Naive thymus-derived CD8-positive, alpha-beta T cell (primary cell): ENCODE results near the gene FOXK1. TPM values are rescaled to one million over a fixed set of nuclear protein-coding genes. Genes with fewer than 3 reads are reported as not detected.
A peak's percentile ranks its signal among the peaks of the same experiment; 100 is the strongest.

Source experiments
- ATAC-seq, 2 donors: fragments of 150-1000 bp; cut with Tn5 transposase in 1 of 2; sonication (Bioruptor Pico), chemical (Tn5 transposase) in 1 of 2; 1 replicate in 1 of 2; 2 replicates in 1 of 2; pipeline ENCODE4 v1.10.0; 2021; ENCODE audit warnings: mild to moderate bottlenecking in 2 of 2, moderate library complexity in 2 of 2
- POLR2A ChIA-PET: fragments of 350-600 bp; sonication (Branson Sonifier 250); formaldehyde crosslinking; loops from one replicate; lab custom pipeline; 2021; ENCODE audit warnings: antibody characterized with exemption; lab: Charles Lee
- DNase-seq, 10 donors: peaks; one replicate each; pipeline versions ENCODE4 v3.0.0 to v3.0.0-alpha.2; 2020 to 2022
- H3K27ac Mint-ChIP-seq, 10 donors: one replicate each; pipeline ENCODE4 v1.8.0; 2020 to 2022; ENCODE audit warnings: mild to moderate bottlenecking in 10 of 10, mixed read lengths in 10 of 10, moderate library complexity in 4 of 10, inconsistent platforms in 1 of 10
- H3K27me3 Mint-ChIP-seq, 5 donors: one replicate each; pipeline ENCODE4 v1.8.0; 2021 to 2022; ENCODE audit warnings: mixed read lengths in 5 of 5
- H3K36me3 Mint-ChIP-seq, 3 donors: one replicate each; pipeline ENCODE4 v1.8.0; 2020 to 2022; ENCODE audit warnings: mixed read lengths in 3 of 3, mild to moderate bottlenecking in 2 of 3, inconsistent platforms in 1 of 3
- H3K4me1 Mint-ChIP-seq, 4 donors: one replicate each; pipeline ENCODE4 v1.8.0; 2021 to 2022; ENCODE audit warnings: mixed read lengths in 4 of 4
- H3K4me3 Mint-ChIP-seq, 10 donors: one replicate each; pipeline ENCODE4 v1.8.0; 2020 to 2022; ENCODE audit warnings: mild to moderate bottlenecking in 10 of 10, mixed read lengths in 10 of 10, moderate library complexity in 6 of 10, inconsistent platforms in 1 of 10
- H3K9me3 Mint-ChIP-seq, 9 donors: one replicate each; pipeline ENCODE4 v1.8.0; 2020 to 2022; ENCODE audit warnings: mixed read lengths in 9 of 9, mild to moderate bottlenecking in 3 of 9, inconsistent platforms in 1 of 9, moderate library complexity in 1 of 9
- polyA plus RNA-seq, 3 donors: library from polyadenylated mRNA; unstranded; fragments of 300-500 nt; fragmentation: Illumina TruSeq; gene quantifications; one replicate each; pipeline ENCODE4 v1.2.3, GENCODE V29; 2021
- total RNA-seq, 8 experiments: library from RNA in 2 of 8; stranded (reverse) in 2 of 8; gene quantifications; one replicate each; pipeline ENCODE4 v1.2.3 and lab custom pipeline; 2021 to 2026

The FOXK1 gene
- total and polyA plus RNA-seq, 5 experiments from 2014 or later = 2.3 to 78.5 (median 5.6) TPM

DNA sequence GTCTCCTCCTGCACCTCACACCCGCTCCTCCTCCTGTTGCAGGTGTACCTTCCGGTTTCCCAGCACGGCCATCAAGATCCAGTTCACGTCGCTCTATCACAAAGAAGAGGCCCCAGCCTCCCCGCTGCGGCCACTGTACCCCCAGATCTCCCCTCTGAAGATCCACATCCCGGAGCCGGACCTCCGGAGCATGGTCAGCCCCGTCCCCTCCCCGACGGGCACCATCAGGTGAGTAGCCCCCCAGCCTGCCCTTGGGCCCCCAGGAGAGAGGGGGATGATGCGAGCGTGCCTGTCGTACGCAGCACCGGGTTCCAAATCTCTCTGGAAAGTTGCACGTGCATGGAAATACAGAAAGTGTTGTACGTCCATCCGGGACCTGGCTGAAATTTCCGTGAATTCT is 58.7 kb downstream of the FOXK1 start:
- H3K27ac Mint-ChIP-seq = peak overlapping the region in 5 of 10 donors; percentile 57 to 97 (median 78)

DNA sequence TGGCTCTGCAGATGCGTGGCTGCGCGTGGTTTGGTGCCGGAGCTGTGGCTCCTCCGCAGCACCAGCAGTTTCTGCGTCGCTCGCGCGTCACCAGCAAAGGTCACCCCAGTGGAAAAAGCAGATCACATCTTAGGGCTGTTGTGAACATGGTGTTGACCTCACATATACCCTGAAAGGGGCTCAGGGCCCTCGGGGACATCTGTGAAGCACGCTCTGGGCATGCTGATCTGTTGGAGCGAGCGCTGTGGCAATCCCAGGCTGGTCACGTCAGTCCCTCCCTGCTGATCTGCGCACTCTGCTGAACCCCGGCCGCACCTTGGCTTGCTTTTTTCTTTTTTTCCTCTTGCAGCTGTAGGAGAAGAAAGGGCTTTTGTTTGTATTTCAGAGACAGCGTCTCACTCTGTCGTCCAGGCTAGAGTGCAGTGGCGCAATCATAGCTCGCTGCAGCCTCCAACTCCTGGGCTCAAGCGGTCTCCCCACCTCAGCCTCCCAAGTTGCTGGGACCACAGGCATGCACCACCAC is 60.0 kb downstream of the FOXK1 start:
- H3K36me3 Mint-ChIP-seq = peaks cover 0 to 34% (median 12%) of the 10 kb centered on the region in 3 donors
- no peaks in the 10 kb centered on the region for H3K9me3 Mint-ChIP-seq
- ATAC-seq (no peak), DNase-seq (no peak)
- POLR2A ChIA-PET = interaction anchor here (0.5 to 6.0 kb wide), 2 partner anchors 17 to 132 kb away, joined by 3 to 61 read pairs; no protein-coding TSS in a partner anchor
- H3K4me3 Mint-ChIP-seq = no peak overlapping the region
- peak overlapping the region in 9 of 10 donors; percentile 56 to 99 (median 97) for H3K27ac Mint-ChIP-seq
- peaks cover 43 to 83% (median 78%) of the 10 kb centered on the region in 4 donors for H3K4me1 Mint-ChIP-seq
- H3K27me3 Mint-ChIP-seq = no peaks in the 10 kb centered on the region

More for the DNA sequence above, 58.7 kb downstream of the FOXK1 start:
- Mint-ChIP-seq H3K27me3 (no peaks in the 10 kb centered on the region), H3K36me3 (peaks cover 0 to 34% (median 8%) of the 10 kb centered on the region in 3 donors), H3K4me1 (peaks cover 37 to 83% (median 72%) of the 10 kb centered on the region in 4 donors), H3K9me3 (no peaks in the 10 kb centered on the region), H3K4me3 (peak overlapping the region in 3 of 10 donors; percentile 11 to 36 (median 34))
- DNase-seq = no peak
- POLR2A ChIA-PET = no interaction called here
- no peak for ATAC-seq

DNA sequence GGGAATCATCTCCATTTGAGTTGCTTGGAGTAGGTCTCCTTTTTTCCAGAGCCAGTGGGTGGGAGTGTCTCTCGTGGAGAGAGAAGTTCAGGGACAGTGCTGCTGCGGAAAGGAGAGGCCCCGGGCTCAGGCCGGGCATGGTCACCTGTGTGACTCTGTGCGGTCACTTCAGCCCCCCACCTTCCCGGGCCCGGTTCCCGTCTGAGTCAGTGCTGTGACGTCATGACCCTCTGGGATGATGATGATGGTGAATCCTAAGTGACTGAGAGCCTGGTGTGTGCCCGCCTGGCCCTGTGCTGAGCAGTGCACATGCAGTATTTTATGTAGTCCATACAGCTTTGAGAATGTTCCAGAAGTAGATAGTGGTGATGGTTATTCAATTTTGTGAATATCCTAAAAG is 60.8 kb downstream of the FOXK1 start:
- H3K9me3 Mint-ChIP-seq = no peaks in the 10 kb centered on the region
- H3K27ac Mint-ChIP-seq = peak overlapping the region; percentile 84 to 99 (median 97)
- H3K36me3 Mint-ChIP-seq = peaks cover 0 to 34% (median 13%) of the 10 kb centered on the region in 3 donors
- ATAC-seq (no peak), DNase-seq (no peak)
- POLR2A ChIA-PET = interaction anchor here (1.0 to 6.0 kb wide), 3 partner anchors 7 to 231 kb away, joined by 4 to 61 read pairs (median 5); no protein-coding TSS in a partner anchor
- H3K4me3 Mint-ChIP-seq = peak overlapping the region in 5 of 10 donors; percentile 18 to 45 (median 24)
- no peaks in the 10 kb centered on the region for H3K27me3 Mint-ChIP-seq
- peaks cover 42 to 83% (median 78%) of the 10 kb centered on the region in 4 donors for H3K4me1 Mint-ChIP-seq

DNA sequence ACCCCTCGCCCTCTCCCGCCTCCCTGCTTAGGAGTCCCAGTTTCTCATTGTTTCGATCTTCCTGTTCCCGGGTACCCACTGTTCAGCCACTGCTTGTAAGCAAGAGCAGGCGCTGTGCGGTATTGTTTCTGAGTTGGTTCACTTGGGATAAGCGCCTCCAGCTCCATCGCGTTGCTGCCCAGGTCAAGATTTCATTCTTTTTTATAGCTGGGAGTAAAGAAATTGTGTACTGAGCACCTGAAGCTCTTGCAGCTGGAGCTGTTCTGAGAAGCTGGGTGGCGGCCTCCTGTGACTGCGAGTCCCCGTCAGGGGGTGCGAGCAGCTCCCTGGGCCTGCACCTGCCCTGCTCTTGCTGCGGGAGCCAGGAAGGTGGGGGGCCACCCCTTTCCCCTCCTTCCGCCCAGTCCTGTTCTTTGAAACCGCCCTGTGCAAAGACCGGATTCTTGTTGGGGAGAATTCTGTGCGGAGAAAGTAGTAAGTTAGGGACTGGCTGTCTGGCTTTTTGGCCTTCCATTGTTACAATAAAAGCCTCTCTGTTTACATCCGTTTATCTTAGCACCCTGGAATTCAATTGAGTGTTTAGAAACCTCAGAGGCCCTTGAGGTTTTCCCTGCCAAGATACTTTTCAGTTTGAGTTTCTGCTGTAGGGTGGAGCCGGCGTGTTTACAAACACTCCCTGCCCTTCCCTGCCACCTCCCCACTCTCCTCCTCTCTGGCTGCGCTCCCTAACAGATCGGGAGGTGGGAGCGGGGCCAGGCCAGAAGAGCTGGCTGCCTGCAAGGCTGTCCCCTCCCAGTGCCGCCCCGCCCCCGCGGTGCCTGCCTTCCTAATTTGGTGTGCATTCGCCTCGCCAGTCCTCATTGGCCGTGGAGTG is 62.5 kb downstream of the FOXK1 start:
- Mint-ChIP-seq H3K9me3 (no peaks in the 10 kb centered on the region), H3K27me3 (no peaks in the 10 kb centered on the region), H3K27ac (peak overlapping the region; percentile 84 to 99 (median 97)), H3K4me3 (peak overlapping the region; percentile 71 to 93 (median 84)), H3K36me3 (peaks cover 4 to 44% (median 19%) of the 10 kb centered on the region in 3 donors), H3K4me1 (peaks cover 41 to 81% (median 79%) of the 10 kb centered on the region in 4 donors)
- ATAC-seq = peak; percentile 74 to 81
- POLR2A ChIA-PET = interaction anchor here (0.9 to 6.0 kb wide), 9 partner anchors 9 to 230 kb away, joined by 3 to 61 read pairs (median 6); partner anchors contain the start of genes AP5Z1 and FOXK1
- DNase-seq = peak; percentile 57 to 85 (median 72)

DNA sequence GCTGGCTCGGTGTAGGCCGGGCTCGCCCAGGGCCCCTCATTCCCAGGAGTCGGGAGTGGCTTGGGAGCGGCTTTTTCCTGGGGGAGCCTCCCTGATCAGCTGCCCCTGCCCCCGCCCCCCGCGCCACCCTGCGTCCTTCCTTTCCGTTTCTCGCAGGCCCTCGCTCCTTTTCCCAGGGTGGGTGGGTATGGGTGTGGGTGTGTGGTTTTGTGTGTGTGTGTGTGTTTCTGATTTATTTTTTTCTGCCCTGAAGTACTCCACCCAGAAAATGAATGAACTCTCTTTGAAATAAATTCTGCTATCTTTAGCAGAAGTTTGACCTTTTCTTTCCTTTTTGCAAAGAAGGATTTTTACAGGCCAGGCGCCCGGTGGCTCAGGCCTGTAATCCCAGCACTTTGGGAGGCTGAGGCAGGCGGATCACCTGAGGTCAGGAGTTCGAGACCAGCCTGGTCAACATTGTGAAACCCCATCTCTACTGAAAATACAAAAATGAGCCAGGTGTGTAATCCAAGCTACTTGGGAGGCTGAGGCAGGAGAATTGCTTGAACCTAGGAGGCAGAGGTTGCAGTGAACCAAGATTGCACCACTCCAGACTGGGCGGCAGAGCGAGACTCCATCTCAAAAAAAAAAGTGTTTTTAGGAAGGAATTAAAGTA is 63.3 kb downstream of the FOXK1 start:
- Mint-ChIP-seq H3K4me3 (peak overlapping the region; percentile 71 to 93 (median 84)), H3K4me1 (peaks cover 38 to 85% (median 75%) of the 10 kb centered on the region in 4 donors), H3K27me3 (no peaks in the 10 kb centered on the region), H3K27ac (peak overlapping the region; percentile 84 to 99 (median 97)), H3K36me3 (peaks cover 4 to 48% (median 19%) of the 10 kb centered on the region in 3 donors), H3K9me3 (no peaks in the 10 kb centered on the region)
- ATAC-seq = peak; percentile 34 to 40
- DNase-seq = peak in 1 of 10 donors; percentile 12
- POLR2A ChIA-PET = interaction anchor here (0.6 to 6.0 kb wide), 9 partner anchors 8 to 655 kb away, joined by 3 to 61 read pairs (median 5); partner anchors contain the start of genes AP5Z1 and FOXK1

DNA sequence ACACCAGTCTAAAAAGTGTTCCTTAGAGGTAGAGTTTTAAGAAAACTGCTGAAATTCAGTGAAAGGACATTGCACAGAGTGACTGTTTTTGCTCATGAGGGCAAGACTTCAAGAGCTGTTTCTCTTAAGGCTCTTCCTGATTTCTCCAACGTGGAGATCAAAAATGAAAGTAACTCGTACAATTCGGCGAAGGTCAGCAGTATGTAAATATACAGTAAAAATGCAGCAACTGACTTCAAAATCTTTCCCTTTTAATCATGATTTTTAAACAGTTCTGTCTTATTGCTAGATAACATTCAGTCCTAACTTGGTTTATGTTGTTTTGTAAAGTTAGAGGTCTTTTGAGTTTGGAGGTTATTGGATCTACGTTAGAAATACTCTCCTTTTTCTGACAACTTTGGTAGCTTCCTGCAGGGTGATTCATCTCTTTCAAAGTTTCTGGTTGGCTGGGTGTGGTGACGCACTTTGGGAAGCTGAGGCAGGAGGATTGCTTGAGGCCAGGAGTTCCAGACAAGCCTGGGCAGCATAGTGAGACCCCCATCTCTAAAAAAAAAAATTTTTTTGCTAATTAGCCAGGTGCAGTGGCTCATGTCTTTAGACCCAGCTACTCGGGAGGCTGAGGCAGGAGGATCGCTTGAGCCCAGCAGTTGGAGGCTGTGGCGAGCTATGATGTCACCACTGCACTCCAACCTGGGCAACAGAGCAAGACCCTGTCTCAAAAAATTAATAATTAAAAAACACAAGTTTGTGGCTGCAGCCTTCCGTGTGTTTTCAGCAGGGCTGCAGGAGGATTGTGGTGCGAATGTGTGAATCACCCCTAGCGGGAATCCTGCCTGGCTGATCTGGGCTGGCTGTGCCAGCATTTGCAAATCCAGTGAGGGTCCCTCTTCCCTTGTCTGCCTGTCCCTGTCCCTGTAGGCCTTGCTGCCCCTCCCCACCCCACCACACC is 64.2 kb downstream of the FOXK1 start:
- no peaks in the 10 kb centered on the region for H3K27me3 Mint-ChIP-seq
- no peak for ATAC-seq
- H3K4me3 Mint-ChIP-seq = peak overlapping the region; percentile 71 to 93 (median 84)
- POLR2A ChIA-PET = interaction anchor here (0.6 to 6.0 kb wide), 11 partner anchors 8 to 654 kb away, joined by 3 to 61 read pairs (median 4); partner anchors contain the start of genes AP5Z1 and FOXK1
- peak in 4 of 10 donors; percentile 23 to 44 (median 36) for DNase-seq
- no peaks in the 10 kb centered on the region for H3K9me3 Mint-ChIP-seq
- H3K27ac Mint-ChIP-seq = peak overlapping the region; percentile 84 to 99 (median 97)
- H3K36me3 Mint-ChIP-seq = peaks cover 4 to 44% (median 16%) of the 10 kb centered on the region in 3 donors
- peaks cover 35 to 85% (median 70%) of the 10 kb centered on the region in 4 donors for H3K4me1 Mint-ChIP-seq

DNA sequence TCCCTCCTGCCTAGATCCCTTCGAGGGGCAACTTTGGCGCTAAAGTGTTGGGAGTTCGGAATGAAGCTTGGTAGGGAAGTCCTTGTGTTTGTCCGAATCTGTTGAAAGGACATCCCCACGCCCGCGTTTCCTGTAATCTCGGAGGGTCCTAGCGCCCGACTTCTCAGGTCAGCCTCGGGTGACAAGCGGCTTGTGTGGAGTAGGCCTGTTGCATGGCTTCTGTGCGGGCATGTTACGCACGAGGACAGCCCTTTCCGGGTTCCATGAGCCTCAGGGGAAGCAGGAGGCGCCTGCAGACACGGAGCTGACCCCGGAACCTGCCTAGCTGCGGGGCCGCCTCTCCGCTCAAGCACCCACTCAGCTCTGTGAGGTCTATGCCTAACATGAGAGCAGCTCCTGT is 64.9 kb downstream of the FOXK1 start:
- Mint-ChIP-seq H3K4me3 (peak overlapping the region in 9 of 10 donors; percentile 20 to 71 (median 48)), H3K27ac (peak overlapping the region; percentile 83 to 99 (median 97)), H3K27me3 (no peaks in the 10 kb centered on the region), H3K36me3 (peaks cover 4 to 36% (median 11%) of the 10 kb centered on the region in 3 donors), H3K9me3 (no peaks in the 10 kb centered on the region), H3K4me1 (peaks cover 34 to 80% (median 66%) of the 10 kb centered on the region in 4 donors)
- no peak for DNase-seq
- POLR2A ChIA-PET = interaction anchor here (0.6 to 6.0 kb wide), 8 partner anchors 9 to 105 kb away, joined by 3 to 61 read pairs (median 4); partner anchors contain the start of gene AP5Z1
- no peak for ATAC-seq

GRCh38 chr7:4747746-4748145 is 65.7 kb downstream of the FOXK1 start:
- H3K36me3 Mint-ChIP-seq = peaks cover 4 to 29% (median 11%) of the 10 kb centered on the region in 3 donors
- no peaks in the 10 kb centered on the region for H3K27me3 Mint-ChIP-seq
- no peak for ATAC-seq
- H3K4me1 Mint-ChIP-seq = peaks cover 32 to 73% (median 64%) of the 10 kb centered on the region in 4 donors
- POLR2A ChIA-PET = interaction anchor here (0.8 to 6.0 kb wide), 5 partner anchors 15 to 106 kb away, joined by 3 to 61 read pairs (median 31); partner anchors contain the start of gene AP5Z1
- no peak for DNase-seq
- H3K9me3 Mint-ChIP-seq = no peaks in the 10 kb centered on the region
- peak overlapping the region; percentile 19 to 80 (median 72) for H3K4me3 Mint-ChIP-seq
- H3K27ac Mint-ChIP-seq = peak overlapping the region; percentile 83 to 99 (median 97)

DNA sequence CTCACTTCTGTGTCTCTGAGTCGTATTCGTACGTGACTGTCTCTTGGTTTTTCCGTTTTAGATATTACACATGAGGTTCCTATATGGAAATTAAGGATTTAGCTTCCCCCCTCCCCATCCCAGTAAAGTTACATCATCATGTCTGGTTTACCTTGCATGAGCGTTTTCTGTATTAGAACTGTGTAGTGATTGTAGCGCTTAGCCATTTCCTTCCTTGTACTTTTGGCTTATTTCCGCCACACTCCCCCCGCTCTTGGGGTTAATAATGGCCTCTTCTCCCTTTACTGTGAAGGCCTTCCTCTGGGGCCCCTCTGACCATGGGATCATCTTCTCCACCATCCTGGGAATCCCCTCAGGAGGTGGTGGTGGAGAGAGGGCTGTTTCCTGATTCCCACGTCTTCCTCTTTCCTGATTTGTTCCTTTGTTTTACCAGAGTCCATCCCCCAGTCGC is 66.2 kb downstream of the FOXK1 start:
- ATAC-seq (no peak), DNase-seq (no peak)
- Mint-ChIP-seq H3K9me3 (no peaks in the 10 kb centered on the region), H3K36me3 (peaks cover 4 to 24% (median 11%) of the 10 kb centered on the region in 3 donors), H3K27me3 (no peaks in the 10 kb centered on the region), H3K4me1 (peaks cover 32 to 73% (median 64%) of the 10 kb centered on the region in 4 donors), H3K4me3 (peak overlapping the region; percentile 19 to 80 (median 72)), H3K27ac (peak overlapping the region; percentile 83 to 99 (median 97))
- POLR2A ChIA-PET = interaction anchor here (0.9 to 5.5 kb wide), 2 partner anchors 15 to 27 kb away, joined by 3 to 31 read pairs; partner anchors contain the start of gene AP5Z1

- peaks cover 4 to 25% (median 11%) of the 10 kb centered on the region in 3 donors for H3K36me3 Mint-ChIP-seq
- H3K9me3 Mint-ChIP-seq = no peaks in the 10 kb centered on the region
- peak overlapping the region in 6 of 10 donors; percentile 48 to 76 (median 66) for H3K4me3 Mint-ChIP-seq
- POLR2A ChIA-PET = interaction anchor here (1.0 to 5.5 kb wide), 6 partner anchors 20 to 107 kb away, joined by 3 to 31 read pairs (median 6); partner anchors contain the start of genes AP5Z1 and FOXK1
- DNase-seq (no peak), ATAC-seq (no peak)
- peak overlapping the region in 9 of 10 donors; percentile 11 to 99 (median 84) for H3K27ac Mint-ChIP-seq
- peaks cover 28 to 71% (median 61%) of the 10 kb centered on the region in 4 donors for H3K4me1 Mint-ChIP-seq
- H3K27me3 Mint-ChIP-seq = no peaks in the 10 kb centered on the region
Measured at GRCh38 chr7:4749363-4749762, 67.3 kb downstream of the FOXK1 start.
